IPS-18c (cell line): ENCODE data around the gene ACY1.

Source experiments
- H3K4me3 ChIP-seq: 2 replicates; pipeline ENCODE4 v1.7.0; 2013; ENCODE audit warnings: low read depth, mild to moderate bottlenecking, low read length, moderate library complexity; ENCODE audit not compliant: insufficient read depth
- H3K9me3 ChIP-seq: one replicate; pipeline ENCODE4 v1.6.1; 2013; ENCODE audit warnings: mild to moderate bottlenecking, low read length, moderate library complexity; ENCODE audit not compliant: control insufficient read depth, insufficient read depth

ACY1 gene

GRCh38 chr3:51982838-51983577, at the start of gene ACY1:
ACY1 (plus strand) TSS chr3:51983535; CDS start chr3:51984065, 530 bp downstream.
- Histone ChIP-seq H3K4me3 (peak within 1 kb of the TSS; percentile 69), H3K9me3 (no peaks in the 10 kb centered on the region)

DNA sequence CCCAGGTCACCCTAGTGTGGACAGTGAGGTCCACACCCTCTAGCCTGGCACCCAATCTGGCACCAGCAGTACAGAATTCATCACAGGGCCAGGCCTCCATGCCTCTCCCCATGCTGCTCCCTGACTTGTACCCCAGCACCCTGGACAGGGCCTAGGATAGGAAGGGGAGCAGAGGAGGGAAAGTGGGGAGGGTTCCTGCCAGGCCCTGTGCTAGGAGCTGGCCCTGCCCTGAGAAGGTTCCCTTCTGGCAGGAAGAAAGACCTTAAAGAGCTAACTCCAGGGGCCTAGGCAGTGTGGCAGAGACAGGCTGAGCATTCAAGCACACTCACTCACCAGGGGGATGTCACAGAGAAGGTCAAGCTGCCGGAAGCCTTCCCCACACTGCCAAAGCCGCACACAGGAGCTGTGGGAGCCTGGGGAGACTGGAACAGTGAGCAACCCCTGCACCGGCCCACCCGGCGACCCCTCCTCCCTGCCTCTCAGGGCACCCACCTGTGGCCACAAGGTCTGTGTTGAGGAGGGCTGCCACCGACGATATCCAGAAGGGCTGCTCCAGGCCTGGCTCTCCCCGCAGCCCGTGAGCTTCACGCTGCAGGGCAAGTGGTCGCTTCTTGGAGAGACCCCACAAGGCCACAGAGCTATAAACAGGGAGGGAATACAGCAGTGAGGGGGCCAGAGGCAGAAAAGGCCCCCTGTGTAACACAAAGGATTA, 49.0 kb upstream of the ACY1 start:
- Histone ChIP-seq H3K9me3 (no peaks in the 10 kb centered on the region), H3K4me3 (no peak overlapping the region)

GRCh38 chr3:51934991-51935885, 48.1 kb upstream of the ACY1 start:
- no peak overlapping the region for H3K4me3 ChIP-seq
- no peaks in the 10 kb centered on the region for H3K9me3 ChIP-seq

- Histone ChIP-seq H3K9me3 (no peaks in the 10 kb centered on the region), H3K4me3 (no peak overlapping the region)
Measured at GRCh38 chr3:51935886-51936755, 47.2 kb upstream of the ACY1 start.

- Histone ChIP-seq H3K4me3 (no peak overlapping the region), H3K9me3 (no peaks in the 10 kb centered on the region)
Measured at GRCh38 chr3:51937014-51937413, 46.3 kb upstream of the ACY1 start.

DNA sequence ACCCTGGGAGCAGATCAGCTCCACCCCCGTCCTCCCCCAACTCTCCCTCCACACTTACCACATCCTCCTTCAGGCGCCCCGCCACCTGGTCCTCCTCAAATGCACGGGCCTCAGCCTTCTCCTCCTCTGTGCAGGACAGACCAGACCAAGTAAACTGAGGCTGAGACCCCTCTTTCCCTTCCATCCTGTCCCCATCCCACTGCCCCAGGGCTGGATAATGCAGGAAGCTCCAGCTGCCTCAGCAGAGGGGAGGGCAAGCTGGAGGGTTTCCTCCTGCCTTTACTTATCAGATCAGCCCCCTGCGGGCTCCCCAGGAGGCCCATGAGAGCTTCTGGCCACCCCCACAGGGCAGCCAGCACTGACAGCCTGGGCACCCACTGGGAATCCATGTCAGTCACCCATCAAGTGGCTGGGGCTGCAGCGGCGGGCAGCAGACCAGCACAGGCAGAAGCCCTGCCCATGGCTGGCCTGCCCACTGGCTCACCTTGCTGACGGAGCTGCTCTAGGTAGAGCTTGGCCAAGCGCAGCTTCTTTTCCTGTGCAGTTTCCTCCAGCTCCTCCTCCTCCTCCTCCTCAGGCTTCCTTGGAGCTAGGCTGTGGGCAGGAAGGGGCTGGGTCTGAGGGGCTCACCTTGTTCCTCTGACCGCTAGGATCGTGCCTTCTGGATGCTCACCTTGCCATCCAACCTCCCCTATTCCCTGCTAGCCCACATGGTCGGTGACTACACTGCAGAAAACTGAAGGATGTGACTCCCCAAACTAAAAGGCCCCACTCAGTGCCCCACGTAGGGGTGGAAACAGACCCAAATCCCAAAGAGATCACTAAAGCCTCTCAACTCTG, 45.5 kb upstream of the ACY1 start:
- Histone ChIP-seq H3K4me3 (no peak overlapping the region), H3K9me3 (no peaks in the 10 kb centered on the region)

GRCh38 chr3:51938780-51939425, 44.4 kb upstream of the ACY1 start:
- H3K4me3 ChIP-seq: no peak overlapping the region
- H3K9me3 ChIP-seq: no peaks in the 10 kb centered on the region

DNA sequence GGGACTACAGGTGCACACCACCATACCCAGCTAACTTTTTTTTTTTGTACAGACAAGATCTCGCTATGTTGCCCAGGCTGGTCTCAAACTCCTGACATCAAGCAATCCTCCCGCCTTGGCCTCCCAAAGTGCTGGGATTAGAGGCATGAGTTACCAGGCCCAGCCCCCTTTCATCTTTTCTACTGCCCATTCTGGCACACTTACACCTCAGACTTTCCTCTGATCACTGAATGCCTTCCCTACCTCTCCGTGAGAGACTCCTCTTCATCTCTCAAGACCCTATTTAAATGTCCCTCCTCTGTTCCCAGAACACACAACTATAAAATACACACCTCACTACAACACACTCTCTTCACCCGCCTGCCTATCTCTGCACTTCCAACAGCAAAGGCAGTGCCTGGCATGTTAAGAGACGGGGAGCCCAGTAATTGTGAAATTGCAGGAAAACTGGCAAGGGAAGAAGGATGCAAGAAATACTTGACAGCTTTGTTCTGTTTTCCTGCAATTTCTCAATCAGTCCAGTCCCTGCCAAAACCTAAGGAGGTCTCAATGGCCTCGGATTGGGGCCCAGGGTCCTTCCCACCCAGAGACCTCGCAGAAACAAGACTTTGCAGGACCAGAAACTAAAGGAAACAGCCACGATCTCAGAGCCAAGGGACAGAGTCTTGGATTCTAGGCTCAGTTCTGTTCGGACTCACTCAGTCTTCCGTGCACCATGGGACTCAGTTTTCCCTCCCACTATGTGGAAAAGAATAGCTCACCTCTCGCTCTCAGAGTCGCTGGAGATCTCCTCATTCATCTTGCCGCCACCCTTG, 42.5 kb upstream of the ACY1 start:
- no peaks in the 10 kb centered on the region for H3K9me3 ChIP-seq
- peak overlapping the region; percentile 87 for H3K4me3 ChIP-seq

GRCh38 chr3:51941463-51941797, 41.9 kb upstream of the ACY1 start:
- Histone ChIP-seq H3K9me3 (no peaks in the 10 kb centered on the region), H3K4me3 (peak overlapping the region; percentile 87)

DNA sequence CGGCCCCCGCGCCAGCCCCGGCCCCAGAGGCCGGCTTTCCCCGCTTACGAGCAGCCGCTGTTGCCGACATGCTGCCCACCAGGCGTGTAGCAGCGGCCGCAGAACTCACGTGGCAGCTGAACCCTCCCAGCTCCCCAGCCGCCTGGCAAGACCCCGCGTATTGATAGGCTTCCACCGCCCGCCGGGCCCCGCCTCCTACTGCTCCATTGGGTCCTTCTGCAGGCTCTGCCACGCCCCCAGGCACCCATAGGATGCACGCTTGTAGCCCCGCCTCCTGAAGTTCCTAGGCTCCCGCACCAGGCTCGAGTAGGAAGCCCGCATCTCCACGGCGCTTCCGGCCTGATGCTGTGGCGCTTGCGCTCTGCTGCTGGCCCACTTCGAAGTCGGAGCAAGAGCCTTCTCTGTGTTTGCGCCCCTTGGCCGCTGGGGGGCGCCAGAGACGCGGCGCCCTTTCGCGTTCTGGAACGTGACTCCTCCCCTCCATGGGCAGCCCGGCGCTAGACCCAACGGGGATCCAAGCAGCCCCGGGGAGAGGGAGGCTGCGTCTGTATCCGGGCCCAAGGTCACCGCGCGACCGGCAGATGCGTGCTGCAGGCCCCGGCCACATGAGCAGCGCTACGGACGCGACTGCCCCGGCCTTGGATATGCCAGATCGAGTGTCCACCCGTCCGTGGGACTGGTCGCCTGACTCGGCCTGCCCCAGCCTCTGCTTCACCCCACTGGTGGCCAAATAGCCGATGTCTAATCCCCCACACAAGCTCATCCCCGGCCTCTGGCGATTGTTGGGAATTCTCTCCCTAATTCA, 41.3 kb upstream of the ACY1 start, which contains the start of the genes PARP3 and RRP9:
PARP3 (plus strand) TSS at position 566 of the 805 bp plus-strand sequence. CDS start 993 bp downstream, outside the sequence.
RRP9 (minus strand) TSS at position 107 of the 805 bp plus-strand sequence; CDS start at position 70, 37 bp downstream.
- H3K9me3 ChIP-seq: no peaks in the 10 kb centered on the region

GRCh38 chr3:51942603-51943450, 40.5 kb upstream of the ACY1 start:
- peak overlapping the region; percentile 36 for H3K4me3 ChIP-seq
- no peaks in the 10 kb centered on the region for H3K9me3 ChIP-seq

More for the DNA sequence above, 41.3 kb upstream of the ACY1 start, which contains the start of the genes PARP3 and RRP9:
- H3K4me3 ChIP-seq: peak within 1 kb of the TSS; percentile 87

- Histone ChIP-seq H3K4me3 (no peak overlapping the region), H3K9me3 (no peaks in the 10 kb centered on the region)
Measured at GRCh38 chr3:51943451-51944391, 39.6 kb upstream of the ACY1 start.
